ENCODE results near the gene CMYA5.

CMYA5 gene

GRCh38 chr5:79742549-79743136 is 53.0 kb downstream of the CMYA5 start:
- H3K36me3 ChIP-seq (ENCODE audit: control insufficient read depth, low read length) = no peaks in the 10 kb centered on the region

DNA sequence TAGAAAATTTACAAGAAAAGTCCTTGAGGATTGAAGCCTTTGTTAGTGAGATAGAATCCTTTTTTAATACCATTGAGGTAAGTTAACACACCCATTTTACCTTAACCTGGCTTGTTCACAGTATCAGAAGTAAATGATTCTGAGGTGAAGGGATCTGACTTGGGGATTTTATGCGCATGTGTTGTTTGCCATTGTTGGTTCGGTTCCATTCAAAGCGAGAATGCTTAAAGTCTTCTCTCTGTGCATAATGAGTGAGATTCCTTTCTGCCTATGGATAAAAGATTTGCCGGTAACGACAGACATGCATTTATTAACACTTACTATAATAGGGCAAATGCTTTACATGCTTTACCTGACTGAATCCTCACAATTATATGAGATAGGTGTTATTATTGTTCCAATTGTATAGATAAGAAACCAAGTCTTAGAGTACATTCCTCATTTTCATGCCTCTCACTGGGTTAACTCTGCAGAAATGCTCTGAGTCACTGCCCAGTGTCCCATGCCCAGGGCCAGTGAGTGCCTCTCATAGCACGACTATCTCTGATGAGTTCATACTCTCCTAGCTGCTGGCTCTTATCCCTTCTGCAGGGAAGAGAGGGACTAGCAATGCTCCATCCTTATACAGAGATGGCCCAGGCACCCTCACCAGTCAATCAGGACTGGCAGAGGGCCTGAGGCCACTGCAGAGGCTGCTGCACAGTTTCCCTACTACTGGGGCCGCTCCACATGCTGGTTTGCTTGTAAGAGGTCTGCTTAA is 54.4 kb downstream of the CMYA5 start:
- Histone ChIP-seq H3K27me3 (ENCODE audit: control insufficient read depth, low read length) (peaks cover 6% of the 10 kb centered on the region), H3K9me3 (ENCODE audit: control insufficient read depth, insufficient read depth, low read length) (no peaks in the 10 kb centered on the region), H3K79me2 (ENCODE audit: control insufficient read depth, low read length) (no peaks in the 10 kb centered on the region), H3K27ac (ENCODE audit: low read depth, low read length) (no peak overlapping the region), H3K4me1 (ENCODE audit: control insufficient read depth, low read length) (no peaks in the 10 kb centered on the region), H3K4me2 (ENCODE audit: low read length) (no peak overlapping the region), H3K36me3 (ENCODE audit: control insufficient read depth, low read length) (no peaks in the 10 kb centered on the region), H3K9me2 (replicated peaks; ENCODE audit: control insufficient read depth, low read length) (no peaks in the 10 kb centered on the region), H3F3A (ENCODE audit: control insufficient read depth, insufficient read depth) (no peaks in the 10 kb centered on the region), H4K20me1 (ENCODE audit: control insufficient read depth, insufficient read depth, low read depth, low read length) (no peaks in the 10 kb centered on the region), H3K4me3 (ENCODE audit: low read length) (no peak overlapping the region)
- no peak for TF ChIP-seq CTCF (IDR thresholded peaks at IDR 0.05; ENCODE audit: low read depth, low read length, poor library complexity, severe bottlenecking)
- no peak for TF ChIP-seq EZH2phosphoT487 (IDR thresholded peaks at IDR 0.05; ENCODE audit: borderline replicate concordance, low read length)

More at GRCh38 chr5:79742549-79743136, 53.0 kb downstream of the CMYA5 start:
- H3K9me2 ChIP-seq (replicated peaks; ENCODE audit: control insufficient read depth, low read length) = no peaks in the 10 kb centered on the region
- H3K4me3 ChIP-seq (ENCODE audit: low read length) = no peak overlapping the region
- no peaks in the 10 kb centered on the region for H3K79me2 ChIP-seq (ENCODE audit: control insufficient read depth, low read length)
- no peaks in the 10 kb centered on the region for H3K4me1 ChIP-seq (ENCODE audit: control insufficient read depth, low read length)
- H3F3A ChIP-seq (ENCODE audit: control insufficient read depth, insufficient read depth) = no peaks in the 10 kb centered on the region
- no peaks in the 10 kb centered on the region for H4K20me1 ChIP-seq (ENCODE audit: control insufficient read depth, insufficient read depth, low read depth, low read length)
- no peak overlapping the region for H3K4me2 ChIP-seq (ENCODE audit: low read length)
- peaks cover 15% of the 10 kb centered on the region for H3K27me3 ChIP-seq (ENCODE audit: control insufficient read depth, low read length)
- H3K27ac ChIP-seq (ENCODE audit: low read depth, low read length) = no peak overlapping the region
- no peaks in the 10 kb centered on the region for H3K9me3 ChIP-seq (ENCODE audit: control insufficient read depth, insufficient read depth, low read length)
- TF ChIP-seq EZH2phosphoT487 (IDR thresholded peaks at IDR 0.05; ENCODE audit: borderline replicate concordance, low read length) (no peak), CTCF (IDR thresholded peaks at IDR 0.05; ENCODE audit: low read depth, low read length, poor library complexity, severe bottlenecking) (no peak)

- Histone ChIP-seq H3K27me3 (ENCODE audit: control insufficient read depth, low read length) (peaks cover 9% of the 10 kb centered on the region), H3K36me3 (ENCODE audit: control insufficient read depth, low read length) (no peaks in the 10 kb centered on the region), H3F3A (ENCODE audit: control insufficient read depth, insufficient read depth) (no peaks in the 10 kb centered on the region), H3K4me3 (ENCODE audit: low read length) (no peak overlapping the region), H3K27ac (ENCODE audit: low read depth, low read length) (no peak overlapping the region), H3K9me2 (replicated peaks; ENCODE audit: control insufficient read depth, low read length) (no peaks in the 10 kb centered on the region), H4K20me1 (ENCODE audit: control insufficient read depth, insufficient read depth, low read depth, low read length) (no peaks in the 10 kb centered on the region), H3K4me2 (ENCODE audit: low read length) (no peak overlapping the region), H3K4me1 (ENCODE audit: control insufficient read depth, low read length) (no peaks in the 10 kb centered on the region), H3K9me3 (ENCODE audit: control insufficient read depth, insufficient read depth, low read length) (no peaks in the 10 kb centered on the region), H3K79me2 (ENCODE audit: control insufficient read depth, low read length) (no peaks in the 10 kb centered on the region)
- no peak for TF ChIP-seq EZH2phosphoT487 (IDR thresholded peaks at IDR 0.05; ENCODE audit: borderline replicate concordance, low read length)
- TF ChIP-seq CTCF (IDR thresholded peaks at IDR 0.05; ENCODE audit: low read depth, low read length, poor library complexity, severe bottlenecking) = no peak
Observed at GRCh38 chr5:79745255-79745654, 55.6 kb downstream of the CMYA5 start.

Data from DOHH2 (cell line).